GM12873 (cell line): Measurements from ENCODE around the gene CGB7.

Experiments used
- TF ChIP-seq, protein P1 (sequence below): IDR thresholded peaks from 2 replicates; pipeline ENCODE4 v1.5.1; 2012; ENCODE audit warnings: low read depth, mild to moderate bottlenecking, moderate library complexity, low read length, control low read depth; ENCODE audit not compliant: insufficient read depth; ENCODE audit errors: missing control alignments

The CGB7 gene

GRCh38 chr19:49097453-49098288 lies 40.1 kb upstream of the CGB7 start:
- TF ChIP-seq, protein P1, sequence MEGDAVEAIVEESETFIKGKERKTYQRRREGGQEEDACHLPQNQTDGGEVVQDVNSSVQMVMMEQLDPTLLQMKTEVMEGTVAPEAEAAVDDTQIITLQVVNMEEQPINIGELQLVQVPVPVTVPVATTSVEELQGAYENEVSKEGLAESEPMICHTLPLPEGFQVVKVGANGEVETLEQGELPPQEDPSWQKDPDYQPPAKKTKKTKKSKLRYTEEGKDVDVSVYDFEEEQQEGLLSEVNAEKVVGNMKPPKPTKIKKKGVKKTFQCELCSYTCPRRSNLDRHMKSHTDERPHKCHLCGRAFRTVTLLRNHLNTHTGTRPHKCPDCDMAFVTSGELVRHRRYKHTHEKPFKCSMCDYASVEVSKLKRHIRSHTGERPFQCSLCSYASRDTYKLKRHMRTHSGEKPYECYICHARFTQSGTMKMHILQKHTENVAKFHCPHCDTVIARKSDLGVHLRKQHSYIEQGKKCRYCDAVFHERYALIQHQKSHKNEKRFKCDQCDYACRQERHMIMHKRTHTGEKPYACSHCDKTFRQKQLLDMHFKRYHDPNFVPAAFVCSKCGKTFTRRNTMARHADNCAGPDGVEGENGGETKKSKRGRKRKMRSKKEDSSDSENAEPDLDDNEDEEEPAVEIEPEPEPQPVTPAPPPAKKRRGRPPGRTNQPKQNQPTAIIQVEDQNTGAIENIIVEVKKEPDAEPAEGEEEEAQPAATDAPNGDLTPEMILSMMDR = peak; percentile 99

- TF ChIP-seq, protein P1 = no peak
Measured at GRCh38 chr19:49094505-49095482, 37.2 kb upstream of the CGB7 start.

GRCh38 chr19:49092686-49093085 lies 35.1 kb upstream of the CGB7 start:
- TF ChIP-seq, protein P1 = no peak

- TF ChIP-seq, protein P1 = no peak
Measured at GRCh38 chr19:49091391-49092038, 34.0 kb upstream of the CGB7 start.

DNA sequence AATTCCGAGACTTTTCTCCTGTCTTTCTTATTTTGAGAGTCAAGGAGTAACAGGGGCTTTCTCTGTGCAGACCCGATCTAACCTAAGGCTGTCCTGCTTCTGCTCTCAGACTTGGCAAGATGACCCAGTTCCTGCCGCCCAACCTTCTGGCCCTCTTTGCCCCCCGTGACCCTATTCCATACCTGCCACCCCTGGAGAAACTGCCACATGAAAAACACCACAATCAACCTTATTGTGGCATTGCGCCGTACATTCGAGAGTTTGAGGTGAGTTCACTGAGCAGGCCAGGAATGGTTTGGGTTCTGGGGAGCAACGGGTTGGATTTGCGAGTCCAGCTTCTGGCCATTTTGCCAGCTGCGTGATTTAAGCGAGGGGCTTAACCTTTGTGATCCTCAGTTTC lies 28.7 kb upstream of the CGB7 start:
- TF ChIP-seq, protein P1 = no peak

- TF ChIP-seq, protein P1 = no peak
Measured at GRCh38 chr19:49085868-49086232, 28.3 kb upstream of the CGB7 start.
